GM10266 (cell line): Measurements from ENCODE around the gene PTPN23.

Experiments
- DNase-seq: peaks from one replicate; pipeline ENCODE4 v3.0.0; 2012; ENCODE audit errors: extremely low spot score
- TF ChIP-seq, protein P1 (sequence below): IDR thresholded peaks from 2 replicates; pipeline ENCODE4 v1.5.1; 2012; ENCODE audit warnings: mild to moderate bottlenecking, low read depth; ENCODE audit not compliant: control insufficient read depth, insufficient read depth; ENCODE audit errors: missing control alignments

The PTPN23 gene

DNA sequence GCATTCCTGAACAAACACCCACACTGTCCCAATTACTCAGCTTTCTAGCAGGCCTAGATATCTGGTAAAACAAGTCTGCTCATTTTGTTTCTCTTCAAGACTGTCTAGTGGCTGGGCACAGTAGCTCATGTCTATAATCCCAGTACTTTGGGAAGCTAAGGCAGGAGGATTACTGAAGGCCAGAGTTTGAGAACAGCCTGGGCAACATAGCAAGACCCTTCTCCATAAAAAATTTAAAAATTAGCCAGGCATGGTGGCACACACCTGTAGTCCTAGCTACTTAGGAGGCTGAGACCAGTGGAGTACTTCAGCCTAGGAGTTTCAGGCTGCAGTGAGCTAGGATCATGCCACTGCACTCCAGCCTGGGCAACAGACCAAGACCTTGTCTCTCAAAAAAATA, 6.2 kb upstream of the PTPN23 start:
- TF ChIP-seq, protein P1, sequence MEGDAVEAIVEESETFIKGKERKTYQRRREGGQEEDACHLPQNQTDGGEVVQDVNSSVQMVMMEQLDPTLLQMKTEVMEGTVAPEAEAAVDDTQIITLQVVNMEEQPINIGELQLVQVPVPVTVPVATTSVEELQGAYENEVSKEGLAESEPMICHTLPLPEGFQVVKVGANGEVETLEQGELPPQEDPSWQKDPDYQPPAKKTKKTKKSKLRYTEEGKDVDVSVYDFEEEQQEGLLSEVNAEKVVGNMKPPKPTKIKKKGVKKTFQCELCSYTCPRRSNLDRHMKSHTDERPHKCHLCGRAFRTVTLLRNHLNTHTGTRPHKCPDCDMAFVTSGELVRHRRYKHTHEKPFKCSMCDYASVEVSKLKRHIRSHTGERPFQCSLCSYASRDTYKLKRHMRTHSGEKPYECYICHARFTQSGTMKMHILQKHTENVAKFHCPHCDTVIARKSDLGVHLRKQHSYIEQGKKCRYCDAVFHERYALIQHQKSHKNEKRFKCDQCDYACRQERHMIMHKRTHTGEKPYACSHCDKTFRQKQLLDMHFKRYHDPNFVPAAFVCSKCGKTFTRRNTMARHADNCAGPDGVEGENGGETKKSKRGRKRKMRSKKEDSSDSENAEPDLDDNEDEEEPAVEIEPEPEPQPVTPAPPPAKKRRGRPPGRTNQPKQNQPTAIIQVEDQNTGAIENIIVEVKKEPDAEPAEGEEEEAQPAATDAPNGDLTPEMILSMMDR, result no peak

DNA sequence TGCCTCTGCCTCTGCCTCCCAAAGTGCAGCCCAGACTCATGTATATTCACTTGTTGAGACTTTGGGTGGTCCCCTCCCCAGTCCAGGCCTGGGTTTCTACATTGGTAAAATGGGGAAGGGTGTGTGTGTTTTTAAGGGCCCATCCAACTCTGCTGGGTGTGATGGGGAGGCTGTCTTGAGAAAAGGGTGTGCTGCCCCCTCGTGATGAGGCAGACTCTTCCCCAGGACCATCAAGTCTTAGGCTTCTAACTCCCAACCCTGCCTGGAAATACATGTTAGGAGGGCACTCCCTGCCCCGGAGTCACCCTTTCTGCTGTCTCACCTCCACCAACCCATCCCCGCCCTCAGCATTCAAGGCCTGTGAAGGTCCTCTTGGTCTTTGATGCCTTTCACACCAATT, 4.4 kb upstream of the PTPN23 start:
- TF ChIP-seq, protein P1, result no peak

More for the DNA sequence above, 6.2 kb upstream of the PTPN23 start:
- DNase-seq, result no peak

GRCh38 chr3:47377186-47377585, 3.6 kb upstream of the PTPN23 start:
- DNase-seq, result no peak
- TF ChIP-seq, protein P1, result no peak

More for the DNA sequence above, 4.4 kb upstream of the PTPN23 start:
- DNase-seq, result no peak

- TF ChIP-seq, protein P1, result no peak
- DNase-seq, result no peak
Measured at GRCh38 chr3:47378869-47379268, 2.0 kb upstream of the PTPN23 start.

GRCh38 chr3:47379411-47379899, 1.4 kb upstream of the PTPN23 start:
- TF ChIP-seq, protein P1, result no peak
- DNase-seq, result no peak

GRCh38 chr3:47380026-47380600, 708 bp upstream of the PTPN23 start:
- DNase-seq, result no peak
- TF ChIP-seq, protein P1, result no peak

DNA sequence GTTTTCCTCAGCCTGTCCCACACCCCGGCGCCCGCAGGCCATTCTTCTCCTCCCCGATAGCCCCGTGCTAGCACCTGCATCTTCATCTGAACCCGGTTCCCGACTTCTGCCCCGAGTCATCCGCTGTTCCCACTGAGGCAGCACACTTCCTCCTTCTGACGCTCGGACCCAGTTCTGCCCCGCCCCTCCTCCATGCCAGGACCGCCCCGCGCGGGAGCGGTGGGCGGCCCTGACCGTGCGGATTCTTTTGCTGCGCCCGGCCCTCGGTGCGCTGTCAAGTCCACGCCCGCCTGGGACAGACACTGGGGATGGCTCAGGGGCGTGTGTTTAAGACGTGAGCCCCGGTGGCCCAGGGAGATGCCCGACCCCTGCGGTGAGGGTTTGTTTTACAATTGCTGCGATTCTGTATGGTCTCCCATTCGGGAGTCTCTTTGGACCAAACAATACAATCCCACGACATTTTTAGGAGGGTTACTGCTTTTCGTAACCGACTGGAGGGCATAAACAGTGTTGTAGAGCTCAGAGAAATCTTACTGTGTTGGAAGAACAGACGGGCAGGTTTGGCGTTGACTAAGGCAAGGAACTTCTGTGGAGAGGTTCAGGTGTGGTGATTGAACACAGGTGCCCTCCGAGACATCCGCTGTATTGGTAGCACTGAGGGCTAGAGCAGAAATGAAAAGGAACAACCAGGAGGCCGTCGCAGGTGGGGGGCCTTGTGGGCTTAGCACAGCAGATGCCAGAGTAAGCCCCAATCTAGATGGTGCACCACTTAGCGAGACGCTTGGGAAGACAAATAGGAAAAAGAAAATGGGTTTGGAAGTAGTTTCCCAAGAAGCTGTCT, 716 bp downstream of the PTPN23 start:
- peak; percentile 84 for DNase-seq

More for the DNA sequence above, 716 bp downstream of the PTPN23 start:
- TF ChIP-seq, protein P1, result no peak
